Osteoblast (primary cell): ENCODE results near the gene NRF1. TPM values are rescaled to one million over a fixed set of nuclear protein-coding genes. Genes with fewer than 3 reads are reported as not detected.
A peak's percentile ranks its signal among the peaks of the same experiment; 100 is the strongest.

Experiments
- DNase-seq: peaks from one replicate; pipeline ENCODE4 v3.0.0; 2011; ENCODE audit warnings: low spot score, mixed read lengths; ENCODE audit not compliant: insufficient read length; ENCODE audit errors: missing footprints
- H2AFZ ChIP-seq: 2 replicates; pipeline ENCODE4 v1.6.0; 2011; ENCODE audit warnings: mild to moderate bottlenecking, low read length
- H3K27ac ChIP-seq: 2 replicates; pipeline ENCODE4 v1.5.1; 2011; ENCODE audit warnings: mild to moderate bottlenecking, low read depth, low read length, moderate library complexity
- H3K27me3 ChIP-seq: 2 replicates; pipeline ENCODE4 v1.6.0; 2012; ENCODE audit warnings: mild to moderate bottlenecking, control low read depth, inconsistent platforms, low read length, moderate library complexity; ENCODE audit not compliant: insufficient read depth
- H3K36me3 ChIP-seq: 2 replicates; pipeline ENCODE4 v1.5.1; 2011; ENCODE audit warnings: mild to moderate bottlenecking, low read length, control low read depth, moderate library complexity; ENCODE audit not compliant: insufficient read depth
- H3K4me1 ChIP-seq: 2 replicates; pipeline ENCODE4 v1.5.1; 2011; ENCODE audit warnings: mild to moderate bottlenecking, low read length, control low read depth, moderate library complexity; ENCODE audit not compliant: insufficient read depth
- H3K4me2 ChIP-seq: 2 replicates; pipeline ENCODE4 v1.6.0; 2011; ENCODE audit warnings: mild to moderate bottlenecking, low read length; ENCODE audit not compliant: insufficient read depth
- H3K4me3 ChIP-seq: fragments of 200-600 bp; sonication (generic); 3 replicates; pipeline ENCODE4 v1.5.1; 2012; ENCODE audit warnings: mild to moderate bottlenecking, low read length, inconsistent platforms; ENCODE audit not compliant: insufficient read depth
- H3K79me2 ChIP-seq: 2 replicates; pipeline ENCODE4 v1.6.0; 2012; ENCODE audit warnings: mild to moderate bottlenecking, low read length, control low read depth, inconsistent platforms; ENCODE audit not compliant: insufficient read depth
- H3K9me3 ChIP-seq: 2 replicates; pipeline ENCODE4 v1.5.1; 2011; ENCODE audit warnings: low read depth, low read length, control low read depth
- H4K20me1 ChIP-seq: 2 replicates; pipeline ENCODE4 v1.6.0; 2012; ENCODE audit warnings: mild to moderate bottlenecking, low read length, control low read depth; ENCODE audit not compliant: insufficient read depth
- total RNA-seq: library from RNA; depleted of rRNA; stranded (reverse); fragments of >200 nt; gene quantifications from 2 replicates; pipeline ENCODE4 v1.2.3, GENCODE V29; 2012
- TF ChIP-seq, protein P1 (sequence below): IDR thresholded peaks from 2 replicates; pipeline ENCODE4 v1.5.1; 2011; ENCODE audit warnings: mild to moderate bottlenecking, low read depth, low read length, moderate library complexity; ENCODE audit errors: extremely low read depth

NRF1 gene
- total RNA-seq, 1 donor: 14.8 TPM

GRCh38 chr7:129646369-129647021 lies 35.0 kb downstream of the NRF1 start:
- peaks cover 13% of the 10 kb centered on the region for H3K4me1 ChIP-seq
- no peaks in the 10 kb centered on the region for H3K27me3 ChIP-seq
- H3K27ac ChIP-seq: no peak overlapping the region
- peaks cover 16% of the 10 kb centered on the region for H3K79me2 ChIP-seq
- H2AFZ ChIP-seq: no peak overlapping the region
- no peak overlapping the region for H3K4me3 ChIP-seq
- H3K4me2 ChIP-seq: no peak overlapping the region
- no peaks in the 10 kb centered on the region for H3K9me3 ChIP-seq
- DNase-seq: no peak
- TF ChIP-seq, protein P1, sequence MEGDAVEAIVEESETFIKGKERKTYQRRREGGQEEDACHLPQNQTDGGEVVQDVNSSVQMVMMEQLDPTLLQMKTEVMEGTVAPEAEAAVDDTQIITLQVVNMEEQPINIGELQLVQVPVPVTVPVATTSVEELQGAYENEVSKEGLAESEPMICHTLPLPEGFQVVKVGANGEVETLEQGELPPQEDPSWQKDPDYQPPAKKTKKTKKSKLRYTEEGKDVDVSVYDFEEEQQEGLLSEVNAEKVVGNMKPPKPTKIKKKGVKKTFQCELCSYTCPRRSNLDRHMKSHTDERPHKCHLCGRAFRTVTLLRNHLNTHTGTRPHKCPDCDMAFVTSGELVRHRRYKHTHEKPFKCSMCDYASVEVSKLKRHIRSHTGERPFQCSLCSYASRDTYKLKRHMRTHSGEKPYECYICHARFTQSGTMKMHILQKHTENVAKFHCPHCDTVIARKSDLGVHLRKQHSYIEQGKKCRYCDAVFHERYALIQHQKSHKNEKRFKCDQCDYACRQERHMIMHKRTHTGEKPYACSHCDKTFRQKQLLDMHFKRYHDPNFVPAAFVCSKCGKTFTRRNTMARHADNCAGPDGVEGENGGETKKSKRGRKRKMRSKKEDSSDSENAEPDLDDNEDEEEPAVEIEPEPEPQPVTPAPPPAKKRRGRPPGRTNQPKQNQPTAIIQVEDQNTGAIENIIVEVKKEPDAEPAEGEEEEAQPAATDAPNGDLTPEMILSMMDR: no peak
- H3K36me3 ChIP-seq: no peaks in the 10 kb centered on the region
- H4K20me1 ChIP-seq: no peaks in the 10 kb centered on the region

DNA sequence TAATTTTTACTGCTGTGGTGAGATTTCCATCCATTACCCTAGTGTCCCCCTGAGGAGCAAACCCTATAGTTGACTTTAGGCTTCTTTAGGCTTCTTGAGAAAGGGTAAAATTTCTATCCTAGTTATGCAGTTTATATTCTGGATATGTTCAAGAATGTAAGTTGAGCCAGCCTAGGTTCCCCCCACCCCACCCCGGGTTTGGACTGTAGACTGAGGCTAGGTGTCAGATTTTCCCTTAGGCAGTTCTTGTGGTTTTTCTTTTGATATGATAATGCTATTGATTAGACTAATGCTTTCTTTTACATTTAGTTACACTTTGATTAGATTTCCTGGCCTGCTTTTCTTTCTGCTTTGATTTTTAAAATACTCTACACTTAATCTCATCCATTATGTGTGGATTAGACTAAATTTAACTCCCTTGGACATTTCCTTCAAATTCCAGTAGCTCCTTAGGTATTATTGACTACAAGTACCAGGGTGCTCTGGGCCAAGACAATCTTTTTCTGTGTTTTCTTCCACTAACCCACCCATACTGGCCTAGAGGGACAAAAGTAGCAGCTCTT lies 37.7 kb downstream of the NRF1 start:
- Histone ChIP-seq H3K36me3 (no peaks in the 10 kb centered on the region), H3K9me3 (no peaks in the 10 kb centered on the region), H3K4me3 (no peak overlapping the region), H3K4me1 (no peaks in the 10 kb centered on the region), H2AFZ (no peak overlapping the region), H4K20me1 (no peaks in the 10 kb centered on the region), H3K4me2 (no peak overlapping the region), H3K27ac (no peak overlapping the region), H3K79me2 (peaks cover 12% of the 10 kb centered on the region), H3K27me3 (no peaks in the 10 kb centered on the region)
- TF ChIP-seq, protein P1: no peak
- DNase-seq: no peak

GRCh38 chr7:129650056-129650758 lies 38.7 kb downstream of the NRF1 start:
- no peak for DNase-seq
- peaks cover 14% of the 10 kb centered on the region for H3K79me2 ChIP-seq
- H3K27ac ChIP-seq: no peak overlapping the region
- peak overlapping the region; percentile 17 for H3K4me2 ChIP-seq
- H2AFZ ChIP-seq: no peak overlapping the region
- no peaks in the 10 kb centered on the region for H3K27me3 ChIP-seq
- no peaks in the 10 kb centered on the region for H3K4me1 ChIP-seq
- H3K4me3 ChIP-seq: no peak overlapping the region
- no peaks in the 10 kb centered on the region for H3K36me3 ChIP-seq
- TF ChIP-seq, protein P1: no peak
- no peaks in the 10 kb centered on the region for H3K9me3 ChIP-seq
- H4K20me1 ChIP-seq: no peaks in the 10 kb centered on the region

GRCh38 chr7:129652914-129653313 lies 41.4 kb downstream of the NRF1 start:
- Histone ChIP-seq H3K4me2 (no peak overlapping the region), H3K4me1 (no peaks in the 10 kb centered on the region), H3K79me2 (peaks cover 8% of the 10 kb centered on the region), H3K36me3 (peaks cover 9% of the 10 kb centered on the region), H2AFZ (no peak overlapping the region), H3K4me3 (no peak overlapping the region), H3K9me3 (no peaks in the 10 kb centered on the region), H3K27me3 (no peaks in the 10 kb centered on the region), H4K20me1 (no peaks in the 10 kb centered on the region), H3K27ac (no peak overlapping the region)
- no peak for DNase-seq
- TF ChIP-seq, protein P1: no peak
